Parathyroid adenoma (tissue), 2 donors: ENCODE measurements around the gene OOSP4B.
"Not testable (repeated sequence)": the region's sequence is repeated elsewhere in the genome, so short reads cannot be mapped to it uniquely, and the experiment has no call there.

ENCODE experiments used
- H2AFZ ChIP-seq: fragments of 300-600 bp; sonication (generic); one replicate; pipeline ENCODE4 v1.7.0; 2017; ENCODE audit warnings: antibody characterized with exemption, mild to moderate bottlenecking
- H3K27ac ChIP-seq: fragments of 300-600 bp; sonication (generic); one replicate; pipeline ENCODE4 v1.7.0; 2017
- H3K27me3 ChIP-seq: fragments of 300-600 bp; sonication (generic); one replicate; pipeline ENCODE4 v1.7.0; 2017; ENCODE audit warnings: low read length; ENCODE audit not compliant: control insufficient read depth, insufficient read depth
- H3K36me3 ChIP-seq: fragments of 300-600 bp; sonication (generic); one replicate; pipeline ENCODE4 v1.7.0; 2017; ENCODE audit warnings: low read length; ENCODE audit not compliant: control insufficient read depth, insufficient read depth
- H3K4me1 ChIP-seq: fragments of 300-600 bp; sonication (generic); one replicate; pipeline ENCODE4 v1.7.0; 2017; ENCODE audit warnings: control low read depth
- H3K4me2 ChIP-seq: fragments of 300-600 bp; sonication (generic); one replicate; pipeline ENCODE4 v1.7.0; 2017; ENCODE audit warnings: low read length
- H3K4me3 ChIP-seq: fragments of 300-600 bp; sonication (generic); one replicate; pipeline ENCODE4 v1.7.0; 2017; ENCODE audit warnings: low read depth, low read length
- H3K79me2 ChIP-seq: fragments of 300-600 bp; sonication (generic); one replicate; pipeline ENCODE4 v1.7.0; 2017; ENCODE audit warnings: control low read depth
- H3K9ac ChIP-seq: fragments of 300-600 bp; sonication (generic); one replicate; pipeline ENCODE4 v1.7.0; 2017; ENCODE audit warnings: mild to moderate bottlenecking
- H3K9me3 ChIP-seq: fragments of 300-600 bp; sonication (generic); one replicate; pipeline ENCODE4 v1.7.0; 2017; ENCODE audit warnings: low read length; ENCODE audit not compliant: control insufficient read depth
- TF ChIP-seq, protein P1 (sequence below): fragments of 300-600 bp; sonication (generic); IDR thresholded peaks from one replicate; pipeline ENCODE4 v1.7.0; 2017; ENCODE audit warnings: antibody characterized with exemption, mild to moderate bottlenecking
- donor health status: primary hyperparathyroidism.

OOSP4B gene

DNA sequence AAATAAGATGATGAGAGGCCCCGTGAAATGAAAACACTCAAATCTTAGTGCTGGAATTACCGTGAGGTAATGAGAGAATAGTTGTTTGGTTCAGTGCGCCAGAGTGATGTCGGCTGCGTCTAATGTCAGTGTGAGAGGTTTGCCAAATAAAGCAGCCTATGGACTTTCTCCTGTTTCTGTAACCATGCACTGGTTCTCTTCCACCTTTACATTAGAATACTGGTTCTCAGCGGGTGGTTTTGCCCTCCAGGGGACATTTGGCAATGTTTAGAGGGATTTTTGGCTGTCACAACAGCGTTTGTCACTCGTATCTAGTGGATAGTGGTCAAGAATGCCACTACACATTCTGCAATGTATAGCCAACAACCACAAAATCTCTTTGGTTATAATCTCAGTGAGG is 1.1 kb downstream of the OOSP4B start:
- TF ChIP-seq, protein P1, sequence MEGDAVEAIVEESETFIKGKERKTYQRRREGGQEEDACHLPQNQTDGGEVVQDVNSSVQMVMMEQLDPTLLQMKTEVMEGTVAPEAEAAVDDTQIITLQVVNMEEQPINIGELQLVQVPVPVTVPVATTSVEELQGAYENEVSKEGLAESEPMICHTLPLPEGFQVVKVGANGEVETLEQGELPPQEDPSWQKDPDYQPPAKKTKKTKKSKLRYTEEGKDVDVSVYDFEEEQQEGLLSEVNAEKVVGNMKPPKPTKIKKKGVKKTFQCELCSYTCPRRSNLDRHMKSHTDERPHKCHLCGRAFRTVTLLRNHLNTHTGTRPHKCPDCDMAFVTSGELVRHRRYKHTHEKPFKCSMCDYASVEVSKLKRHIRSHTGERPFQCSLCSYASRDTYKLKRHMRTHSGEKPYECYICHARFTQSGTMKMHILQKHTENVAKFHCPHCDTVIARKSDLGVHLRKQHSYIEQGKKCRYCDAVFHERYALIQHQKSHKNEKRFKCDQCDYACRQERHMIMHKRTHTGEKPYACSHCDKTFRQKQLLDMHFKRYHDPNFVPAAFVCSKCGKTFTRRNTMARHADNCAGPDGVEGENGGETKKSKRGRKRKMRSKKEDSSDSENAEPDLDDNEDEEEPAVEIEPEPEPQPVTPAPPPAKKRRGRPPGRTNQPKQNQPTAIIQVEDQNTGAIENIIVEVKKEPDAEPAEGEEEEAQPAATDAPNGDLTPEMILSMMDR: no peak
- no peaks in the 10 kb centered on the region for H3K79me2 ChIP-seq
- no peak overlapping the region for H3K9ac ChIP-seq
- H3K9me3 ChIP-seq: no peaks in the 10 kb centered on the region
- no peaks in the 10 kb centered on the region for H3K4me1 ChIP-seq
- H3K27me3 ChIP-seq: no peaks in the 10 kb centered on the region
- no peaks in the 10 kb centered on the region for H3K36me3 ChIP-seq
- H2AFZ ChIP-seq: no peak overlapping the region
- H3K4me2 ChIP-seq: no peak overlapping the region
- H3K27ac ChIP-seq: no peak overlapping the region
- H3K4me3 ChIP-seq: no peak overlapping the region

DNA sequence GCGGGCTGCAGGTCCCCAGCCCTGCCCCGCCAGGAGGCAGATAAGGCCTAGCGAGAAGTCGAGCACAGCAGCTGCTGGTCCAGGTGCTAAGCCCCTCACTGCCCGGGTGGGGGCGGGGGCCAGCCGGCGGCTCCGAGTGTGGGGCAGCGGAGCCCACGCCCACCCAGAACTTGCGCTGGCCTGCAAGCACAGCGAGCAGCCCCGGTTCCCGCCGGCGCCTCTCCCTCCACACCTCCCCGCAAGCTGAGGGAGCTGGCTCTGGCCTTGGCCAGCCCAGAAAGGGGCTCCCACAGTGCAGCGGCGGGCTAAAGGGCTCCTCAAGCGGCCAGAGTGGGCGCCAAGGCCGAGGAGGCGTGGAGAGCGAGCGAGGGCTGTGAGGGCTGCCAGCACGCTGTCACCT is 3.4 kb downstream of the OOSP4B start:
- not testable (repeated sequence) for H3K9me3 ChIP-seq, H3K4me1 ChIP-seq, H2AFZ ChIP-seq, H3K27ac ChIP-seq, H3K36me3 ChIP-seq, H3K4me3 ChIP-seq, H3K79me2 ChIP-seq, H3K27me3 ChIP-seq, H3K9ac ChIP-seq, H3K4me2 ChIP-seq

DNA sequence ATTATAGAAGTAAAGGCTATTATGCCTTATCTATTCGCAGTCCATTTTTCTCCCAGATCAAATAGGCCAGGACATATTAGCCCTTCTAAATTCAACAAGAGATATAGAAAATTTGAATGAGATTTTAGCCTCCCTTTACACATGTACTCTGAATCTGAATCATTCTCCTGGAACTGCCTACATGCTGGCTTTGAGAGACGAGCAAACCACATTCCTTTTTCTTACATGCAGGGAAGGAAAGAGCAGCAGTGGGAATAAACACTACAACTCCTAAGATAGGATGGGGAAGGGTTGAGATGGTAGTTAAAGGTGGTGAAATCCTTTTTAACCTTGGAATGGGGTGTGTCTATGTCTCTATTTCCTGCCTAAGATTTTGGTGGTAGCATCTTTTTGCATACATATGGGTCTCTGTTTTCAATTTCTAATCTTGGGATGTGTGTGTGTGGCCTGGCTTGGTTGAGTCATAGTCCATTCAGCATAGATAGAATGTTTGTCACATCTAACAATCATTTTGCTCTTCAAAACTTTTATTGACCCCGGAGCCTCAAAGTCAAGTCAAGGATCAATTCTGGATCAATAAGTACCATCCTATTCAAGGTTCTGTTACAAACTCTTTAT is 12.1 kb downstream of the OOSP4B start:
- no peak overlapping the region for H3K27ac ChIP-seq
- TF ChIP-seq, protein P1: no peak
- no peak overlapping the region for H3K9ac ChIP-seq
- H3K4me3 ChIP-seq: no peak overlapping the region
- H2AFZ ChIP-seq: no peak overlapping the region
- no peaks in the 10 kb centered on the region for H3K4me1 ChIP-seq
- no peak overlapping the region for H3K4me2 ChIP-seq
- H3K27me3 ChIP-seq: no peaks in the 10 kb centered on the region
- no peaks in the 10 kb centered on the region for H3K9me3 ChIP-seq
- H3K79me2 ChIP-seq: no peaks in the 10 kb centered on the region
- no peaks in the 10 kb centered on the region for H3K36me3 ChIP-seq

DNA sequence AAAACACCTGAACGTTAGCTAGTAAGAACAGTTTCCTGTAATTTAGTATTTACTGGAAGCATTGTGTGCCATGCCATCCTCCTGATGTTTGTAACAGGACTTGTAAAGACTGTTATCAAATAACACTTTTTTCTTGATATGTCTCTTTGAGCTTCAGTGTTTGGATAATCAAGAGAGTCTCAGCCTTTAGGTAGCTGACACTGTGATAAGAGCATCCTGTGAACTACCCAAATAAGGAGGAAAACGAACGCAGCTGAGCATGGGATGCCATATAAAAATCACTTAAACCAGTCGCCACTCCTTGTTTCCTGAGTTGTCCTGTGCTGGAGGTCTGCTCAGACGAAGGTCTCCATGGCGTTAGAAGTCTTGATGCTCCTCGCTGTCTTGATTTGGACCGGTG is 23.1 kb downstream of the OOSP4B start, which contains the start of gene OOSP2:
OOSP2 (plus strand) TSS at position 301 of the 400 bp plus-strand sequence; CDS start at position 352, 51 bp downstream.
- TF ChIP-seq, protein P1: no peak
- Histone ChIP-seq H3K36me3 (no peaks in the 10 kb centered on the region), H3K27ac (no peak within 1 kb of the TSS), H3K9me3 (no peaks in the 10 kb centered on the region), H3K4me1 (no peaks in the 10 kb centered on the region), H3K4me3 (no peak within 1 kb of the TSS), H3K27me3 (no peaks in the 10 kb centered on the region), H3K4me2 (no peak within 1 kb of the TSS), H3K79me2 (no peaks in the 10 kb centered on the region), H2AFZ (no peak within 1 kb of the TSS), H3K9ac (no peak within 1 kb of the TSS)

DNA sequence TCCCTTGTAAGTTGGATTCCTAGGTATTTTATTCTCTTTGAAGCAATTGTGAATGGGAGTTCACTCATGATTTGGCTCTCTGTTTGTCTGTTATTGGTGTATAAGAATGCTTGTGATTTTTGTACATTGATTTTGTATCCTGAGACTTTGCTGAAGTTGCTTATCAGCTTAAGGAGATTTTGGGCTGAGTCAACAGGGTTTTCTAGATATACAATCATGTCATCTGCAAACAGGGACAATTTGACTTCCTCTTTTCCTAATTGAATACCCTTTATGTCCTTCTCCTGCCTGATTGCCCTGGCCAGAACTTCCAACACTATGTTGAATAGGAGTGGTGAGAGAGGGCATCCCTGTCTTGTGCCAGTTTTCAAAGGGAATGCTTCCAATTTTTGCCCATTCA is 33.4 kb downstream of the OOSP4B start:
- H3K79me2 ChIP-seq, H3K36me3 ChIP-seq, H3K9me3 ChIP-seq, H3K27me3 ChIP-seq, H3K4me1 ChIP-seq, H3K4me2 ChIP-seq, H3K4me3 ChIP-seq, H3K27ac ChIP-seq, H2AFZ ChIP-seq, H3K9ac ChIP-seq: not testable (repeated sequence)

DNA sequence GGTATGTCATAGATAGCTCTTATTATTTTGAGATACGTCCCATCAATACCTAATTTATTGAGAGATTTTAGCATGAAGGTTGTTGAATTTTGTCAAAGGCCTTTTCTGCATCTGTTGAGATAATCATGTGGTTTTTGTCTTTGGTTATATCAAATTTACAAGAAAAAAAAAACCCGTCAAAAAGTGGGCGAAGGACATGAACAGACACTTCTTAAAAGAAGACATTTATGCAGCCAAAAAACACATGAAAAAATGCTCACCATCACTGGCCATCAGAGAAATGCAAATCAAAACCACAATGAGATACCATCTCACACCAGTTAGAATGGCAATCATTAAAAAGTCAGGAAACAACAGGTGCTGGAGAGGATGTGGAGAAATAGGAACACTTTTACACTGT is 33.9 kb downstream of the OOSP4B start:
- not testable (repeated sequence) for H3K36me3 ChIP-seq, H3K4me2 ChIP-seq, H3K79me2 ChIP-seq, H2AFZ ChIP-seq, H3K4me3 ChIP-seq, H3K27ac ChIP-seq, H3K4me1 ChIP-seq, H3K9me3 ChIP-seq, H3K27me3 ChIP-seq, H3K9ac ChIP-seq
